Stimulated activated CD4-positive, alpha-beta T cell treated with anti-CD3 and anti-CD28 coated beads, Interleukin-4, amount 100 ng/mL, for 24 hours (primary cell): ENCODE measurements around the gene NCK2.
A peak's percentile ranks its signal among the peaks of the same experiment; 100 is the strongest.

Experiments
- DNase-seq: peaks from one replicate; pipeline ENCODE4 v3.0.0-alpha.2; 2020

NCK2 gene

DNA sequence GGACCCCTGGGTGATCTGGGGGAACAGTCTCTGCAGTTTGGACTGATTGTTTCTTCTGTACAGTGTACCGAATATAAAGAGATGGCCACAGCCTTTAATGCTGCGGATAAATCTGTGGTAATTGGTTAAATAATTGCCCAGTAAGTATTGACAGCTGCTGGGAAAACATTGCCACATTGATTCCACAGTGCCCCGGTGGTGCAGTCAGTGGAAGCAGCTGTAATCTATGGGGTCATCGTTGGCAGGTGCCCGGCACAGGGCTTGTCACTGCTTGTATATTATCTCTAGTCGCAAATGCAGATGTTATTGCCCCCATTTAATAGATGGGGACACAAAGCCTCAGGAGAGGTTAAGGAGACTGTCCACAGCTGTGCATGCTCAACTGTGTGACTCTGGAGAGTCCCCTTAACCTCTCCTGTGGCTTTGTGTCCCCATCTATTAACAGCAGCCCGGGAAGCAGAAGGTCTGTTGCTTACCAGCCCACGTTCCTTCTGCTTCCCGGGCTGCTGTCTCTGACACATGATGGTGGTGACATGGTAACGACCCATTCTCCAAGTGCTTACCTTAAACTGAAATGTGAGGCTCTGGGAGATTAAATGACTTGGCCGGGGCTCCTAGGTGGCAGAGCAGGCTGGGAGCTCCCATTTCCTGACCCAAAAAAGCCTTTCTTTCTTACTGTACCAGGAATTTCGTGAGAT lies 76.9 kb downstream of the NCK2 start:
- no peak for DNase-seq

DNA sequence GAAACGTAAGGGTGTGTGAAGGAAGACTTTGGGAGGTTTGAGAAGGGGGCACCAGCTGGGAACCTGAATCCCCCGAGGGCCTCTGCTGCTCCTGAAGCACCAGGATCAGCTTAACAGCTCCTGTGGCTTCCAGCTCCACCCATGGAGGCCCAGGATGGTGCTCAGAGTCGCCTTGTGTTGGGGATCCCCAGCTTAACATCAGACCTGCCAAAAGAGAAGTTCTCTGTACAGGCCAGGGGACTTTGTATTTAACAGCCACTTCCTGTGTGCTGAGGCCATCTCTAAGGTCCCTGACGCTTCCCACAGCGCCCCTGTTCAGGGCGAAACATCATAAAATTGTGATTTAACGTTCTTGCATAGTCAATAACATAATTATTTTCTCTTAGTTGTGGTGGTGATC lies 77.5 kb downstream of the NCK2 start:
- no peak for DNase-seq

DNA sequence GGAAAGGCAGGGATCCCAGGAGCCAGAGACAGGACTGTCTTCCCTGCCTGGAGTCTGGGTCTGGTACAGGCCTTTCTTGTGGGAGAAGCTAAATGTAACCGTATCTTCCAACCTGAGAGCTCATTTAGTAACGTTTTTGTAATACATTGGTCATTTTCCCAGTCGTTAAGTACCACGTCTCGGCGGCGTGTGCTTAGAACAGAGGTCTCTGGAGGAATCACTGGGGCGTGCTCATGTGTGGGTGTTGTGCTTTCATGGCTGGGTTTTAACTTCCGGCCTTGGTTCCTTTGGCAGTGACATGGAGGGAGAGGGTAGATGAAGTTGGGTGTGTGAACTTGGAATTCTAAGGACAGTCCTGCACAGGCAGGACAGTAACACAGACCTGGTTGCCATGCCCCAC lies 79.7 kb downstream of the NCK2 start:
- no peak for DNase-seq

DNA sequence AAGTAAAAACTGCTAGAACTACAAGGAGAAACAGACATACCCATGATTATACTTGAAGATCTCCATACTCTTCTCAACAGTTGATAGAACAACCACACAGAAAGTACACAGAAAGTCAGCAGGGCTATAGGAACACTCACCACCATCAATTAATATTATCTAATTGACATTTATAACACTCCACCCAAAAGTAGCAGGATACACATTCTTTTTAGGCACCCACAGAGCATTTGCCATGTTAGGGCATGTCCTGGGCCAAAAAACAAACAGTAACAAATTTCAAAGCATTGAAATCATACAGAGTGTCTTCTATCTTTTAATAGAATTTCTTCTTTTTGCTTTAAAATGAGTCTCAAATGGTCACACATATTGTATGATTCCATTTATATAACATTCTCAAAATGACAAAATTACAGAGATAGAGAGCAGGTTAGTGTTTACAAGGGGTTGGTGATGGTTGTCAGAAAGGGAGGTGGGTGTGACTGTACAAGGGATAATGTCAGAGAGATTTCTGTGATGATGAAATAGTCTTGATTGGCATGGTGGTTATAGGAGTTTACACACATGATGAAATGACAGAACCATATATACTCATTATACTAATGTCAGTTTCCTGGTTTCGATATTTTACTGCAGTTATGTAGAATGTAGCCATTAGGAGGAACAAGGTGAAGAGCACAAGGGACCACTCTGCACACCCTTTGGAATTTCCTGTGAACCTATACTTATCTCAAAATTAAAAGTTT lies 82.8 kb downstream of the NCK2 start:
- no peak for DNase-seq

DNA sequence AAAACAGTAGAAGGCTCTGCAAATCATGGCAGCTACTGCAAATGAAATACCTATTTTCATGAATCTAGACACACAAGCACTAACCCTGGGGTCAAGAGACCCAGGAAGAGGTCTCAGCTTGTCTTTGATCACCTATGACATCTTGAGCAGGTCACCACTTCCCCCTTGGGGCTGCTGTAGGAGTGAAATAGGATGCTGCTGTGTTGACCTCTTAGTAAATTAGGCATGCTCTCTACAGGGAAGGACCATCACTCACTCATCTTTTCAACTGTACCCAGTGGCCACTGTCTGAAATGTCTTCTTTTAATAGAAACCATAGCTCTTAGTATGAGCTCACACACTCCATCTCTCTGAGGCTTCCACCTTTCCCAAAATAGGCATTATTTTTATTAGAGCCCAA lies 83.8 kb downstream of the NCK2 start:
- DNase-seq = no peak

DNA sequence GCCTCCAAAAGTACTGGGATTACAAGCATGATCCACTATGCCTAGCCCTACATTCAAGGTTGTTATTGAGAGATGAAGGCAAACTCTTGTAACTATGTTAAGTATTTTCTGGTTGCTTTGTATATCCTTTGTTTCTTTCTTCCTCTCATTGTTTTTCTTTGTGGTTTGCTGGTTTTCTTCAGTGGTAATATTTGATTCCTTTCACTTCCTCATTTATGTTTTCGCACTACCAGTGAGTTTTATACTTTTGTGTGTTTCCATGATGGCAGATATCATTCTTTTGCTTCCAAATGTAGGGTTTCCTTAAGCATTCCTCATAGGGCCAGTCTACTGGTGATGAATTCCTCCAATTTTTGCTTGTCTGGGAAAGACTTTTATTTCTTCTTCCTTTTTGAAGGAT lies 90.2 kb downstream of the NCK2 start:
- DNase-seq = no peak

DNA sequence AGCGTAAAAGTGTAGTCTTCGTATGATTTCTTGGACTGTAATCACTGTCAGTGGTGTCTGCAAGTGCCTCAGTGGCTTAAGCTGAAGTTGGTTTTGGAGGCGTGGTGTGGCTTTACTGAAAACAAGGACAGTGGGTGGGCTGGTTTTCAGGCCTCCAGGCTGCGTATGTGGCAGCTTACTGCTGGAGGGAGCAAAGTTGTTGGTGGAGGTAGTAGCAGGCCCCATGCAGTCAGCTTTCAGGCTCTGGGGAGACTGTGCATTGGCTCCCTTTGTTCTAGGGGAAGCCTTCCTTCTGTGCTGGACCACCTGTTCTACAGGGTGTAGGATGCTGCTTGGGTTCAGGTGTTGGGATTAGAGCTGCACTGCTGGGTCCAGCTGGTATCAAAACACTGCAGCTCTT lies 91.6 kb downstream of the NCK2 start:
- no peak for DNase-seq

DNA sequence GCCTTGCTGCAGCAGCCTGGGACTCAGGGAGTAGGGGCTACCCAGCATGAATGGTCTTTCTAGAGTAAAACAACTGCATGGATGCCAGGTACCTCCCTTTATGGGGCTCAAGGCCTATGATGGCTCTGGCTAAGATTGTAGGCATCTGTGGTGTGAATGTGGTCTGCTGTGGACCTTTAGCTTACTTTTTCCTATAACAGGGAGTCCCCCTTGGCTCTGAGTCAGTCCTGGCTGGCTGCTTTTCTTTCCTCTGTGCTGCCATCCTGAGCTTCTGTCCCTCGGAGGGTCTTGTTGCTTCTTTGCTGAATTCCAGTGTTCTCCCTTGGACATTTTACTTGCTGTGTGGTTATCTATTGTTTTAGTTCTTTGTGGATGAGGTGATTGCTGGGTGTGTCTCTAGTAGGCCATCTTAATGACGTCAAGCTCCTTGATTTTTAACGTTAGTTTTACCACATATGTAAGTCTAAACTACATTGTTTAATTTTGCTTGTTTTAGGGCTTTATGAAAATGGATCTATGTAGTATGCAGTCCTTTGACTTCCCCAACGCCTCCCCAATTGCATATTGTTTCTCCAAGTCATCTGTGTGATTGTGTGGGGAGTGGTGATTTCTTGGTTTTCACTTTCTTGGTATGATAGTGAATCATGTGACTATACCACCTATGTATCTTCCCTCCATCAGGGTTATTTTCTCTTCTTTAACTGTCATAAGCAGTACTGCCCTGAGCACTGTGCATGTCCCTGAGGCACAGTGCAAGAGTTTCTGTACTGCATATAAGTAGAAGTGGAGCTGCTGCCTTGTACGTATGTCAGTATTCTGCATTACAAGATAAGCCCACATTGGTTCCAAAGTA lies 92.4 kb downstream of the NCK2 start:
- peak; percentile 49 for DNase-seq

DNA sequence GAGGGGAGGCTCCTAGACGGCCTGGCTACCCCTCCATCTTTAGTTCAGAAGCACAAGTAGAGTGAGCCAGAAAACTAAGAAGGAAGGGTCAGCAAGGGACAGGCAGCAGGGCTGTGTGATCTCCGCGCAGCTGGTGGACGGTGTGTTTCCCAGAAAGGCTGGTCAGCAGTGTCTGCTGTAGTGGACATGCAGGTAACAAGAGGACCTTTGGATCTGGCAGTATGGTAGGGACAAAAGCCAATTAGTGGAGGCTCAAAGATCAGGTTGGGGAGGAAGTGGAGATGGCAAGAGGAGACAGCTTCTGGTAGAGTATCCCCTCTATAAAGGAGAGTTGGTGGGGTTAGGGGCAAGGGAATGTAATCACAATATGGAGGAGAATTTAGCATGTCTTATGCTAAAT lies 95.1 kb downstream of the NCK2 start:
- no peak for DNase-seq

DNA sequence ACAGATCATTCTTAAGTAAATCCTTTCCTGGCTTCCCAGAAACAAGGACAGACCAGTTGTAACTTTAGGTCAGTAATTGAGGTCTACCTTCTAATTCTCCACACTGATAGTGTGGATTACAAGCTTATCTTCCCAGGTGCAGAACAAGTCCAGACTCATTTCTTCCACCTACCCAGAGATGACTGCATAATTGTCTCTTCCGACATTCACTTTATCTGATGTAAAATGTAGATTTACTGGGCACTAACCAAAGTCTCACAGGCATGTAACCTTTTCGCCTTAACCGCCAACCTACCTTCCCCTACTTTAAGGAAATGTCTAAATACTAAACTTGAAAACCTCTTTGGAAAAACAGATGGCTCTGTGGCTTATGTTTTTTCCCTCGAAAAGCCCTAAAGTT lies 96.2 kb downstream of the NCK2 start:
- no peak for DNase-seq

DNA sequence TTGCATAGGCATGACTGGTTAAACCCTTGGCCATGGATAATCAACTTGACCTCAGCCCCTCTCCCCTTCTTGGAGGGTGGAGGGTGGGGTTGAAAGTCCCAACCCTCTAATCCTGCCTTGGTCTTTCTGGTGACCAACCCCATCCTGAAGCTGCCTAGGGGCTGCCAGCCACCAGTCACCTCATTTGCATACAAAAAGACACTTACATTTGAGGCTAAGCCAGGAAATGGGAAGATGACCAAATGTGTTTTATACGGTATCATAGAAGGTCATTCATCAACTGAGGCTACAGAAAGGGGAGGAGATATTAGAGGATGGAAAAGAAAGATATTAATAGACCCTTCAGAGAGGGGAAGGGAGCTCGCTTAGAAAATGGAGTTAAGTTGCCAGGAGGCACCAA lies 96.8 kb downstream of the NCK2 start:
- no peak for DNase-seq

DNA sequence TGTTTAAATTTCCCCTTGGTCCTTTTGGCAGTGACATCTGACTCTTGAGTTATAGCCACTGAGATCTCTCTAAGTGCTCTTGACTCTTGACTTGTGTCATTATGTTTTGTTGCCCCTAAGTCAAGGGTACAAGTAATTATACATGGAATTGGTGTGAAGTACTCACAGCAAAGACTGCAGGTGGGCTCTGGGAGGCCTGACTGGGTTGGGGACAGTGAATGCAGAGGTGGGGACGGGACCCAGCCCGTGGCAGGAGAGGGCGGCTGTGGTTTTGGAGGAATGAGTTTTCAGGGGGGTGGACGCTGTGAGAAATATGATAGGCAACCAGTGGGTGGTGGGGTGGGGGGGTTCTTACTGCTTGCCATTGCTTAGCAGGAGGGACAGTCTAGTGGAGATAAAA lies 97.8 kb downstream of the NCK2 start:
- peak; percentile 27 for DNase-seq

DNA sequence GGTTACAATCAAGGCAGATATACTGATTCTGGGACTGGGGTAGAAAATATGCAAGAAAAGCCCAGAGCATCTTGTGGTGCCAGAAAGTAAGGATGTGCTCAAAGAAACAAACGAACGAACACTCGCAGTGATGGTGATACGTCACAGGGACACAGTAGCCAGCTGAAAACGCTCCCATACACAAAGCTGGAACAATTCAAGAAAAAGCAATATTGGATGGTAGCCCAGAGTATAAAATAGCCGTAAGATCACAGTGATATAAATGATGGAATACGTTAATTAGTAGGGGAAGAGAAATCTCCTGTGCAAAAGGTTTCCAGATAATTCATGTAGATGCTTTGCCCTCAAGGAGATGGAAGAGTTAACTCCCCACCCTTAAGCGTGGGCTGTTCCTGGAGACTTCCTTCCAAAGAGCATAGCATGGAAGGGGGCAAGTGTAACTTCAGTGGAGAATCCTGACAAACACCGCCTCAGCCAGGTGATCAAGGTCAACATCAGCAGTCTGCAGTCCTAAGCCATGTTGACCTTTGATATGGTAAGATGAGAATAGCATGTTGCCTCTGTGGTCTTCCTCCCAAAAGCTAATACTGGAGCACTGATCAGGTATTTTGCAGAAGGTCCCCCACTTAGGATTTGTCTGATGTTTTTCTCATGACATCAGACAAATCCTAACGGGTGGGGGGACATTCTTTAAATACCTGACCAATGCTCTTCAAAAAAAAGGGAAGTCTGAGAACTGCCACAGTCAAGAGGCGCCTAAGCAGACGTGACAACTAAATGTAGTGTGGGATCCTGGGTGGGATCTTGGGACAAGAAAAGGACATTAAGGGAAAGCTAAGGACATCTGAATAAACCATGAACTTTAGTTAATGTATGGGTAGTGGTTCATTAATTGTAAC lies 99.0 kb downstream of the NCK2 start:
- no peak for DNase-seq

DNA sequence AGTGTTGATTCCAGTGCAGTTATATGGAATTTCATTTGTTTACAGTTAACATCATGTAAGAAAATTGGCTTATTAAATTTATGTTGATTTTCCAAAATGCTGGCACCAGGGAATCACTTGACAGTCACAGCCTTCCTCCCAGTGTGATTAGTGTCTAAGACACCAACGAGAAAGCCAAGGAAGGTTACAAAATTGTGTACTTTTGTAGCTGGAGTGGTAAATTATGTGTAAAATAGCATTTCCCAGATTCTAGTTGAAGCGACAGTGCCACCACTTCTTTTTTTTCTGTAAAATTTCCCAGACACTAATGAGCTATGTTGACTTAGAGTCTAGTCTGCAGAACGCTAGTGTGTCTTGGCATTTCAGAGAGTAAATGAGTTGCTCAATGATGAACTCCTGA lies 101.3 kb downstream of the NCK2 start:
- no peak for DNase-seq

DNA sequence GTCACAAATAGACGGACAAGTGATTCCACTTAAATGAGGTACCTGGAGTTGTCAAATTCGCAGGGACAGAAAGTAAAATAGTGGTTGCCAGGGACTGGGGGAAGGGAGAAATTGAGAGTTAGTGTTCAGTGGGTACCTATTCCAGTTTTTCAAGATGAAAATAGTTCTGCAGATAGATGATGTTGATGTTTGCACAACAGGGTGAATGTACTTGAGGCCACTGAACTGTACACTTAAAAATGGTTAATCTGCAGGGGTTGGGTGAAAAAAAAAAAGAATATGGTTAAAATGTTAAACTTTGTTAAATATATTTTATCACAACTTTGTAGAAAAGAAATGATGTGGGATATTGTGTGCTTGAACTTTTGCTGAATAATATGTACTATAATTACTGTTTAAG lies 102.3 kb downstream of the NCK2 start:
- DNase-seq = no peak

DNA sequence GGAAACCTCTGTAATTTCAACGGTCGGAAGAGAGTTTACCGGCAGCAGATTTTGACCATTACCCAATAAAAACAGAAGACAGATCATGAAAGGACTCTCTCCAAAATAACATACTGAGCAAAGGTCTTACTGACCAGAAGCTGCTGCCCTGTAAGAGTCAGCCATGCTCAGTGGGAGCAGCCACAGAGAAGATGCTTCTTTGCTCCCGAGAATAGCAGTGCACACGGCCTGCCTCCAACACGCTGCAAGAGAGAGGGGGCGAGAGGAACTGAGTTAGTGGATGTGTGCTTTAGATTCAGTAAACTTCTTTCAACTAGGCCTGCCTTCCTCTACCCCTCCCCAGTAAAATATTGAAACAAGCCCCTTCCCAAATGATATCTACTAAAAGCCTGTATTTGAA lies 103.7 kb downstream of the NCK2 start:
- no peak for DNase-seq

DNA sequence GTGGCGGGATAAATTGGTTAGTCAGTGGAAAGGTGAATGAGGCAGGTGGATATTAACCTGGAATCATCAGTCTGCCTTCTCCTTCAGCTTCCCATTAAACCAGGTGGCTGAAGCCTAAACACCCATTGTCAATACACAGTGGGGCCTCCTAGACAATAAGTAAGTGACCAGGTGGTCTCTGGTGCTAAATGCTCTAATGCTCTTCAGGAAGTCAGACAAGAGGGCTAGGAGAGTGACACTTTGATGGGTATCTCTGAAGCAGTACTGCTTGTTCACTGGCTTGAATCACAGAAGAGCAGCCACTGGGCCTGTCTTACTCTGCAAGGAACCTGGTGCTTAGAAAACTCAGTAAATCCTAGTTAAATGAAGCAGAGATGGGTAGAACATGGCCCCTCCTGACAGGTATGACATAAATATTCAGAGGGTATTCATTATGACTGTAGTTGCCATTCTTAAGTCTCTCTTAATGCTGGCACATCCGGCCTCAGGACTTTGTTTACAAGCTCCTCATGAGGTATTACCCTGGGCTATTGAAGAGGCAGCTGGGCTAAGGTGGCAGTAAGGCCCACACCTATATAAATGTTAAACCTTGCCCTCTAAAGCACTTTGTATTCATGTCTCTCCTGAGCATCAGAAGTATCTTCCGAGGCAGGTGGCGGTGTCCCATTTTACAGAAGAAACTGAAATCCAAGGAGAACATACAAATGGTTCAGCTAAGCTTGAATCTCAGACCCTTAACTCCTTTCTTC lies 104.9 kb downstream of the NCK2 start:
- no peak for DNase-seq

DNA sequence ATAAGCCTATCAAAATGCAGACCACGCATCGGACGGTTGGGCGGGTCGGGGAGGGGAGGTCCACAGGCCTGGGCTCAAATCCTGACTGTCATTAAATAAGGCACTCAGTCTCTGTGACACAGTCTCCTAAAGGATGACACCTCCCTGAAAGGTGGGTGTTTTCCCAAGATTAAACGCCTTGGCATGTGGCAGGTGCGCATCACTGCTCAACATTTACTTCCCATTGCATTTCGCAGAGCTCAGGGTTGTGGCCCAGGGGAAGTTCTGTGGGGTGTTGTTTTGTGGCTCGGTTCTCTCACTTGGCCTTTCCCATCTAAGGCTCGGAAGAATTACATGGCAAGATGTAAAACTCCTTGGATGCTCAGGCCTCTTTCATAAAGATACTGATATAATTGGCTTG lies 107.4 kb downstream of the NCK2 start:
- no peak for DNase-seq

DNA sequence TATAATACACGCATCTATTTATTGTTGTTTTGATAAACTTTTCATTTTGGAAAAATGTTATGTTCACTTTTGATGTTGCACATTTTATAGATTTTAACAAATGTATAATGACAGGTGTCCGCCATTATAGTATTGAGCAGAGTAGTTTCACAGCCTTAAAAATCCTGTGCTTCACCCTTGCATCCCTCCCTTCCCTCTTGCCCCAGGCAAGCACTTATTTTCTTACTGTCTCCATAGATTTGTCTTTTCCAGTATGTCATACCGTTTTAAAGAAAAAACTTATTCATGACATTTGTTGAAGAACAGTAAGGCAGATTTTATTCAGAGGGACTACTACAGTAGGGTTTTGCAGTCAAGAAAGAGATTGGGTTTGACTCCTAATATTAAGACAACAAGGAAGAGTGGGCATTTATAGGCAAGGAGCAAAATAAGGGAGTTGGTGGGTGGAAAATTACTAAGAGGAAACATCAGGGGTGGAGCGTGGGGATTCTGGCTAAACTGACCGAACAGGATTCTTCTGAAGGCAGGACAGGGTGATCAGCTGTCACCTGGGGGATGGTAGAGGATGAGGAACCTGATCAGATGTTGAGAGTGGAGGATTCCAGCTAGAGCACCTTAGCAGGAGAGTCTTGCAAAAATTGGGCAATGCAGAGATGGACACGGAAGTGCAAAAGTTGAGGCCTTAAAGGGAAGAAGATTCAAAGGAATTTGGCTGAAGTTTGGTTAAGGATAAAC lies 108.8 kb downstream of the NCK2 start:
- DNase-seq = no peak

DNA sequence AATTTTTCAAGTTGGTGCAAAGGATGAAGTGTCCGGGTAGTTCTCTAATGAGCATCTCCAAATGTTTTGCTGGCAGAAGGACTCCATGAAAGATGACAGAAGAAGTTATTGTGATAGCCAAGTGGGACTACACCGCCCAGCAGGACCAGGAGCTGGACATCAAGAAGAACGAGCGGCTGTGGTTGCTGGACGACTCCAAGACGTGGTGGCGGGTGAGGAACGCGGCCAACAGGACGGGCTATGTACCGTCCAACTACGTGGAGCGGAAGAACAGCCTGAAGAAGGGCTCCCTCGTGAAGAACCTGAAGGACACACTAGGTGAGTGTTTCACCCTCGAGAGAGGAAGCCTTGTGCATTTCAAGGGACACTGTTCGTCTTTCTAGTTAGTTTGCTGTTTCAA lies 110.3 kb downstream of the NCK2 start:
- no peak for DNase-seq

DNA sequence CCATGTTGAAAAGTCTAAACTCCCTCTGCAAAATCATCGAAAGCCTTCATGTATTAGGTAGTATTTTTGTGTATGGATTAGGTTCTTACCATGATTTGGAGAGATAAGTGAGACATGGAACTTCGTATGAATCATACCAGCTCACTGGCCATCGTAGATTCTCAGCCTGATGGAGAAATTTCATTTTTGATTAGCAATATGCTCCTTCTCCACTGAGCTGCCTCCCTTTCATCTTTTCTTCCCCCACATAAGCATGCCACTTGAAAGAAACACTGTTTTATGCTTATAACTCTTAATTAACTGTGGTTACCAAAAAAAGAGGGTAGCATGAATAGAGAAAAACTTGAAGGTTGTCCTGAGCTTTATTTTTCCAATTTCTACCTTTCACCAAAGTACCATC lies 111.9 kb downstream of the NCK2 start:
- DNase-seq = no peak
